Aorta (tissue), 5 donors: Measurements from ENCODE around the gene NDUFAF2. TPM values are rescaled to one million over a fixed set of nuclear protein-coding genes. Genes with fewer than 3 reads are reported as not detected.
A peak's percentile ranks its signal among the peaks of the same experiment; 100 is the strongest.

ENCODE experiments used
- ATAC-seq: fragments of 200-7000 bp; cut with Tn5 transposase; one replicate; pipeline ENCODE4 v1.9.1; 2022; ENCODE audit warnings: moderate library complexity; ENCODE audit not compliant: low FRiP score
- DNase-seq, 2 donors: peaks; one replicate each; pipeline ENCODE4 v3.0.0-alpha.2; 2020
- H3K27ac ChIP-seq, 2 donors: one replicate each; pipeline ENCODE4 v1.5.1; 2013; ENCODE audit warnings: low read length in 2 of 2, mild to moderate bottlenecking in 2 of 2, moderate library complexity in 2 of 2, control low read depth in 1 of 2, inconsistent platforms in 1 of 2, low read depth in 1 of 2
- H3K27me3 ChIP-seq, 2 donors: one replicate each; pipeline ENCODE4 v1.6.1; 2013; ENCODE audit warnings: control low read depth in 1 of 2, low read length in 1 of 2, mild to moderate bottlenecking in 1 of 2, moderate library complexity in 1 of 2; ENCODE audit not compliant: insufficient read depth in 2 of 2, control insufficient read depth in 1 of 2
- H3K36me3 ChIP-seq, 2 donors: one replicate each; pipeline ENCODE4 v1.6.1; 2013; ENCODE audit warnings: control low read depth in 1 of 2, low read length in 1 of 2, mild to moderate bottlenecking in 1 of 2; ENCODE audit not compliant: insufficient read depth in 2 of 2, control insufficient read depth in 1 of 2
- H3K4me1 ChIP-seq, 2 donors: one replicate each; pipeline ENCODE4 v1.6.1; 2013; ENCODE audit warnings: low read length in 2 of 2, control low read depth in 1 of 2, mild to moderate bottlenecking in 1 of 2, moderate library complexity in 1 of 2; ENCODE audit not compliant: insufficient read depth in 2 of 2, control insufficient read depth in 1 of 2
- H3K4me3 ChIP-seq, 2 donors: one replicate each; pipeline ENCODE4 v1.5.1; 2013; ENCODE audit warnings: low read length in 2 of 2, control low read depth in 1 of 2, mild to moderate bottlenecking in 1 of 2
- H3K9me3 ChIP-seq: one replicate; pipeline ENCODE4 v1.6.1; 2013; ENCODE audit warnings: mild to moderate bottlenecking, low read length; ENCODE audit not compliant: control insufficient read depth
- WGBS, 2 donors: extraction: QIAGEN DNeasy Blood & Tissue Kit; methylation state at CpG; one replicate each; pipeline ENCODE4 v1.1.7; 2013; 5-methylcytosine and 5-hydroxymethylcytosine counted together
- intact Hi-C, 2 donors: fragments of 100-400 bp; cut with DNase I; formaldehyde crosslinking; loops; one replicate each; pipeline versions ENCODE4 v1.14.2 to v1.15.0; 2022
- polyA plus RNA-seq, 2 donors: library from polyadenylated mRNA; stranded (reverse); fragments of 200-250 nt; gene quantifications; one replicate each; pipeline ENCODE4 v1.2.3, GENCODE V29; 2013
- total RNA-seq, 2 donors: library from RNA; stranded (reverse); fragmentation: NEBNext Ultra II Directional; extraction: Animal tissue kit (Norgen Biotek cat#: 25700); gene quantifications; one replicate each; pipeline ENCODE4 v1.2.1, GENCODE V29; 2021
- donor health status: healthy with polysubstance abuse.
- donor health status: Bipolar disorder and iron deficiency.
- donor health status: DM: no; HTN: no; CAD: no.
- donor health status: DM: no; HTN: no; CAD: no.
- donor health status: DM: yes; HTN: yes; CAD: no.

Gene NDUFAF2
- total and polyA plus RNA-seq, 4 donors: 26.1 to 96.5 (median 48.1) TPM

DNA sequence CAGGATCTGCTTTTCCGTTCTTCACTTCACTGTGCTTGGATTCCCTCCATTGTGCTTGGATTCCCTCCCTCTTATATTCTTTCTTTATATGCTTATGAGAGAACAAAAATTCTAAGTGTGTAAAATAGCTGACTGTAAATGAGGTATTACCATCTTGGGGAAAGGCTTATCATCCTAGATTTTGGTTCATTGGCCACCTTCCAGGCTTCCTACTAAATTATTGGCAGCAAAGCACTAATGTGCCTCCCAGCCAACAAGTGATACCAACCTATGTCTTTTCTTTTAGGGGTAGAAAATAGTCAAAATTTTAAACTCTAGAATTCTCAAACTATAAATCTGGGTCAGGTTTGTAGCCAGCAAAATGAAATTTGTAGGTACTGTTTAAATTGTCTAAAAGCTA is 52.7 kb downstream of the NDUFAF2 start:
- Histone ChIP-seq H3K36me3 (no peaks in the 10 kb centered on the region), H3K4me1 (peaks cover 2 to 3% of the 10 kb centered on the region in 2 donors), H3K27ac (no peak overlapping the region), H3K9me3 (no peaks in the 10 kb centered on the region), H3K4me3 (no peak overlapping the region), H3K27me3 (no peaks in the 10 kb centered on the region)
- intact Hi-C loops: no loop called here
- DNase-seq: no peak
- ATAC-seq: no peak
- 15 to 29% methylated on average over 1 of the region's 1 CpG for WGBS, 2 donors

DNA sequence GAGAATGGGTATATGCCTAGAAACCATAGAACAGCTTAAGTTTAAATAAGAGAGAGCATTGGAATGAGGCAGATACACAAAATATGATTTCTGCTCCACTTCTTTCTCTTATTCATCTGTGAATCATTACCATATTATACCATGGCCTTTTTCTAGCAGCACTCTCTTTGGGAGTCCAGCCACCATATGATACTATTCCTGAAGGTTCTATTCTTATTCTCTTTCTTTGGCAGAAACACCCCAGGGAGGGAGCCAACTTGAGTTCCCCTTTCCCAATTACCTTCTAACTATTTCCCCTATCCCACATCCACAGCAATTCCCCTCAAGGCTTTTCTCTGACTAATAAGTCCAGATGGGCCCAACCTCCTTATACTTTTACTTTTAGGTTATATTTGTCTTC is 55.9 kb downstream of the NDUFAF2 start:
- intact Hi-C loops: no loop called here
- H3K27me3 ChIP-seq: no peaks in the 10 kb centered on the region
- H3K4me1 ChIP-seq: peaks cover 0 to 3% of the 10 kb centered on the region in 2 donors
- ATAC-seq (no peak), DNase-seq (no peak)
- no peak overlapping the region for H3K27ac ChIP-seq
- H3K36me3 ChIP-seq: no peaks in the 10 kb centered on the region
- no peak overlapping the region for H3K4me3 ChIP-seq
- no peaks in the 10 kb centered on the region for H3K9me3 ChIP-seq

GRCh38 chr5:61001647-61002046 is 56.6 kb downstream of the NDUFAF2 start:
- DNase-seq: no peak
- Histone ChIP-seq H3K27me3 (no peaks in the 10 kb centered on the region), H3K27ac (no peak overlapping the region), H3K36me3 (no peaks in the 10 kb centered on the region), H3K4me3 (no peak overlapping the region), H3K4me1 (peaks cover 0 to 3% of the 10 kb centered on the region in 2 donors), H3K9me3 (no peaks in the 10 kb centered on the region)
- WGBS, 2 donors: 79 to 89% methylated on average over 3 of the region's 3 CpGs
- intact Hi-C loops: no loop called here
- no peak for ATAC-seq

DNA sequence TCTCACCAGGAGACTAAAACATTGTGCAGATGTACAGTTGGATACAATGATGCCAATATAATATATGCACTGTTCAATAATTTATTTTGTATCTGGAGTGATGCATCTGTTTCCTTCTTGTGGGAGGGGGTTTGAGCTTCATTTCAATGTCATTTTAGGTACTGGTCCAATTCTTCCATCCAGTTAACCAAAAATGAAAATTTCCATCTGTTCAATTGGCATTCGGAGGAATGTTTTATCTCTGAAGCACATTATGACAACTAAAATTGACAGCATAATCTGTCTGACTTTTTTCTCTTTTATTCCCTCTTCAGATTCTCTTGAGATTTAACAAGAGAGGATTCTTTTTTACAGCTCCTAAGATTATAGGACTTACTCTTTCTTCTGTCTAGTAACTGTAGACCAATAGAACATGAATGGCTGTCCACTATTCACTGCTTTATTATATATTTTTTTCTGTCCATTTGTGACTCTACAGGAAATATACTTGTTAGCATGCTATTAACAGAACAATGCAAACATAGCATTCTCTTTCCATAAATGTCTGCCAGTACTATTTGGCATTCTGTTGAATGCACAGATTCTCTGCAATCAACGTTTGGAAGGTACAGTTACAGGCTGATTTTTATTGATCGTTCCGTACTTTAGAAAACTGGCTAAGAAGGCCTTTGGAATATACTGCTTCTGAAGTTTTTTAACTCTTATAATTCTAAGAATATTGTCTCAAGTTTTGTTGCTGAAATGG is 57.8 kb downstream of the NDUFAF2 start:
- no peak for ATAC-seq

GRCh38 chr5:61004448-61004847 is 59.4 kb downstream of the NDUFAF2 start:
- intact Hi-C loops: no loop called here
- H3K36me3 ChIP-seq: no peaks in the 10 kb centered on the region
- H3K27ac ChIP-seq: no peak overlapping the region
- ATAC-seq (peak; percentile 33), DNase-seq (no peak)
- no peaks in the 10 kb centered on the region for H3K4me1 ChIP-seq
- no peaks in the 10 kb centered on the region for H3K27me3 ChIP-seq
- no peak overlapping the region for H3K4me3 ChIP-seq
- no peaks in the 10 kb centered on the region for H3K9me3 ChIP-seq

More for the DNA sequence above, 57.8 kb downstream of the NDUFAF2 start:
- H3K27ac ChIP-seq: no peak overlapping the region
- DNase-seq: no peak
- no peaks in the 10 kb centered on the region for H3K9me3 ChIP-seq
- H3K4me1 ChIP-seq: peaks cover 0 to 1% of the 10 kb centered on the region in 2 donors
- no peaks in the 10 kb centered on the region for H3K27me3 ChIP-seq
- WGBS, 2 donors: 58 to 68% methylated on average over 4 of the region's 4 CpGs
- no peaks in the 10 kb centered on the region for H3K36me3 ChIP-seq
- intact Hi-C loops: no loop called here
- H3K4me3 ChIP-seq: no peak overlapping the region

GRCh38 chr5:61009907-61010306 is 64.9 kb downstream of the NDUFAF2 start:
- no peak overlapping the region for H3K27ac ChIP-seq
- intact Hi-C loops: no loop called here
- no peak for ATAC-seq

GRCh38 chr5:61010467-61011454 is 65.8 kb downstream of the NDUFAF2 start:
- Histone ChIP-seq H3K4me1 (peaks cover 0 to 4% of the 10 kb centered on the region in 2 donors), H3K4me3 (no peak overlapping the region), H3K9me3 (no peaks in the 10 kb centered on the region), H3K27ac (no peak overlapping the region), H3K27me3 (no peaks in the 10 kb centered on the region), H3K36me3 (no peaks in the 10 kb centered on the region)
- ATAC-seq: no peak
- 68 to 73% methylated on average over 5 of the region's 5 CpGs for WGBS, 2 donors
- intact Hi-C loops: no loop called here
- no peak for DNase-seq

More at GRCh38 chr5:61009907-61010306, 64.9 kb downstream of the NDUFAF2 start:
- DNase-seq: no peak
- no peaks in the 10 kb centered on the region for H3K27me3 ChIP-seq
- no peak overlapping the region for H3K4me3 ChIP-seq
- H3K9me3 ChIP-seq: no peaks in the 10 kb centered on the region
- no peaks in the 10 kb centered on the region for H3K36me3 ChIP-seq
- peaks cover 0 to 4% of the 10 kb centered on the region in 2 donors for H3K4me1 ChIP-seq

GRCh38 chr5:61018062-61018461 is 73.1 kb downstream of the NDUFAF2 start:
- ATAC-seq: no peak
- Histone ChIP-seq H3K4me3 (no peak overlapping the region), H3K36me3 (no peaks in the 10 kb centered on the region), H3K27me3 (no peaks in the 10 kb centered on the region), H3K9me3 (no peaks in the 10 kb centered on the region), H3K27ac (no peak overlapping the region), H3K4me1 (peaks cover 0 to 3% of the 10 kb centered on the region in 2 donors)
- intact Hi-C loops: no loop called here
- DNase-seq: no peak
- WGBS, 2 donors: 90 to 95% methylated on average over 2 of the region's 2 CpGs
